GM12872 (cell line): Measurements from ENCODE around the gene EVI5L.
A peak's percentile ranks its signal among the peaks of the same experiment; 100 is the strongest.

Experiments used
- TF ChIP-seq, protein P1 (sequence below): IDR thresholded peaks from 3 replicates; pipeline ENCODE4 v1.5.1; 2011; ENCODE audit warnings: low read depth, mild to moderate bottlenecking, low read length, moderate library complexity; ENCODE audit not compliant: insufficient read depth

The EVI5L gene

DNA sequence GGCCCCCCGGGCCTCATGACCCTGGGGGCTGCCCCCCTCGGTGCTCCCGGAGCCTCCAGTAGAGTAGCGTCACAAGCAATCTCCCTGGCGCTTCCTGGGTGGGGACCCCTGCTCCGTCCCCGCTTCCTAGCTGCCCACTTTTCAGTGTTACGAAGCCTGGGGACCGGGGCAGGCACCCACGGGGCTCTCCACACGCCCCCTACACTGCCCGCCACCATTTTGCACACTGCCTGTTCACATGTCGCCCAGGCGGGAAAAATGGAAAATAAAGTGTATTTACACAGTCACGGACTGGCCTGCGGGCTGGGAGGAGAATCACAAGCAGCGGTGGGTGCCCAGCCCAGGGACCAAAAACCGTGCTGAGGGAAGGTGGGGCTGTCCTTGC is 34.7 kb downstream of the EVI5L start:
- TF ChIP-seq, protein P1, sequence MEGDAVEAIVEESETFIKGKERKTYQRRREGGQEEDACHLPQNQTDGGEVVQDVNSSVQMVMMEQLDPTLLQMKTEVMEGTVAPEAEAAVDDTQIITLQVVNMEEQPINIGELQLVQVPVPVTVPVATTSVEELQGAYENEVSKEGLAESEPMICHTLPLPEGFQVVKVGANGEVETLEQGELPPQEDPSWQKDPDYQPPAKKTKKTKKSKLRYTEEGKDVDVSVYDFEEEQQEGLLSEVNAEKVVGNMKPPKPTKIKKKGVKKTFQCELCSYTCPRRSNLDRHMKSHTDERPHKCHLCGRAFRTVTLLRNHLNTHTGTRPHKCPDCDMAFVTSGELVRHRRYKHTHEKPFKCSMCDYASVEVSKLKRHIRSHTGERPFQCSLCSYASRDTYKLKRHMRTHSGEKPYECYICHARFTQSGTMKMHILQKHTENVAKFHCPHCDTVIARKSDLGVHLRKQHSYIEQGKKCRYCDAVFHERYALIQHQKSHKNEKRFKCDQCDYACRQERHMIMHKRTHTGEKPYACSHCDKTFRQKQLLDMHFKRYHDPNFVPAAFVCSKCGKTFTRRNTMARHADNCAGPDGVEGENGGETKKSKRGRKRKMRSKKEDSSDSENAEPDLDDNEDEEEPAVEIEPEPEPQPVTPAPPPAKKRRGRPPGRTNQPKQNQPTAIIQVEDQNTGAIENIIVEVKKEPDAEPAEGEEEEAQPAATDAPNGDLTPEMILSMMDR, result no peak

DNA sequence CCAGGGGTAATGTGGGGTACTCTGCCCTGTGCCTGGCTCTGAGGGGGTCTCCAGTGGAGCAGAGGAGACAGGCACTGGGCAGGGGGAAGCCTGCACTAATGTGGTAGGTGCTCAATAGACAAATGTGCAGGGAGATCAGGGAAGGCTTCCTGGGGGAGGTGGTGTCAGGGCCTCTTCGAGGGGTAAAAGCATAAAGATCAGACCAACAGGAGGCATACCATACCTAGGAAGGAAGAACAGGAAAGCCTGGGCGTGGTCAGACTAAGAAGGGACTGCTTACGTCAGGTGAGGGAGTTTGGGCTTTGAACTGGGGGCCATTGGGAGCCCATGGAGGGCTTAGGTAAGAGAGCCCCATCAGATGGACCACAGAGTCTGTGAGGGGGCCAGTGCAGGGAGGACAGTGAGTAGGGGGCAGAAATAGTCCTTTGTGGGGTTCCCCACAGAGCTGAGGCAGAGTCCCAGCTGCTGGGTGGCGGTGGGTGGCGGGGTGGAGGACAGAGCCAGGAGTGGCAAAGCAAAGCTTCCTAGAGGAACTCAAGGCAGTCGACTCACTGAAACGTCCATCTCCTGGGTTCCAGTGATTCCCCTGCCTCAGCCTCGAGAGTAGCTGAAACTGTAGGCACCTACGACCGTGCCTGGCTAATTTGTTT is 35.4 kb downstream of the EVI5L start:
- TF ChIP-seq, protein P1, result no peak

DNA sequence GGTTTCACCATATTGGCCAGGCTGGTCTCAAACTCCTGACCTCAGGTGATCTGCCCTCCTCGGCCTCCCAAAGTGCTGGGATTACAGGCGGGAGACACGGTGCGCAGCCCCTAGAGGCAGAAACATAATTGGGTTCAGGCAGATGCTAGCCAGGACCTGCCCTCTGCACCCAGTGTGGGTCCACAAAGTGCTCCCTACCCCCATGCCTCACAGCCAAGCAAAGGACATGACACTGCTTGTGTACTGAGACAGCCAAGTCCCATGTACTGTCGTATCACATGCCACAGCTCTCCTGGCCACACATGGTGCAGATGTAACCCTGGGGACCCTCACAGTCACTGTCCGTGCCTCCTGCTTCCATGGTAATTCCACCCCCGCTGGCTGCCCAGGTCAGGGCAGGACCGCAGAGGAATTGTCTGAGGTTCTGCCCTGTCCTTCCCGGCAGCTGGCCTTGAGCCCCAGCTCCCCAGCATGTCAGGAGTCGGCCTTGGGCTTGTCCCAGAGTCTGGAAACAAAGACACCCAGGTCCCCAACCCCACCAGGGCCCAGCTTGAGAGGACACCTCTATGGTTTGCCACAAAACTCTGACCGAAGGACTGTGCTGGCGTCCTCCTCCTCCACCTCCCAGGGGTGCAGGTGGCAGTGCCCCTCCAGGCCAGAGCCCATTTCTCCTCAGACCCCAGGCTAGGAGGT is 36.5 kb downstream of the EVI5L start:
- TF ChIP-seq, protein P1, result no peak

DNA sequence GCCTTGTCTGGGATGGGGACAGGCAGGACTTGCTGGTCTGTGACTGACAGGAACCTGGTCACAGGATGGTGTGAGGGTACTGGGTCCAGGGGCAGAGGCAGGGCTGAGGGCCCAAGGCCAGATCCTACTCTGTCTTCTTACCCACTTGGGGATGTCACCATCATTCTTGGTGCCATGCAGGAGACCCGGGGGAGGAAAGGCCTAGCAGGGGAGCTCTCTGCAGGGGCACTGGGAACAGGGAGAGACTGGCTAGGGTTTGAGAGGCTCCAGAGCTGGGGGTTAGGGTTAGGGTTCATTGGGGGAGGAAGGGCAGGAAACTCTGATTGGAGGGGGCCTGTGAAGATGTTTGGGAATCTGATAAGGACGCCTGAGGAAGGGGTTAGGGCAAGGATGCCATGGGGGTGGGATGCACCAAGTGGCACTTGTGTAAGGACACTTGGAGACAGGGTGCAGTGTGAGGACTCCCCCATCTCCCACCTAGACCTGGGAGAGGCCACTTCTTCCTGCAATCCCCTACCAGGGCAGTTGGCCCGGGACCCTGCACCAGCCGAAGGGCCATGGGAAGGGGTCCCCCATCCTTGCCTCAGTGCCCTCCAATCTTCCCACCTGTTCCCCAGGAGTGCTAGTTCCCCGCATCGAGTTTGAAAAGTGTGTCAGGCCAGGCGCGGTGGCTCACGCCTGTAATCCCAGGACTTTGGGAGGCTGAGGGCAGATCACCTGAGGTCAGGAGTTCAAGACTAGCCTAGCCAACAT is 37.2 kb downstream of the EVI5L start:
- TF ChIP-seq, protein P1, result no peak

DNA sequence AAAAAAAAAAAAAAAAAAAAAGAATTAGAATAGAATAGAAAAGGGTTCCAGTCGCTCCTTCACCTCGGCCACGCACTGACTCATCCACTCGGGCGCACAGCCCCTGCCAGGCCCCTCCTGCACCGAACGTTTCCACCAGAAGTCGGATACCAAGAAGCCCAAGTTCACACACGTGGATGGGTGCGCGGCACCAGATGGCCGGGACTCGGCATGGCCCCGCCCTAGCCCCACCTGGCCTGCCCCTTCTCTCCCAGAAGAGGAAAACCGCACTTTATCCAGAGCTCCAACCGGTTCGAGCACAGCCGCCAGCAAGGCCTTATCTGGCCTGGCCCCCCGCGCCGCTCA is 38.3 kb downstream of the EVI5L start:
- TF ChIP-seq, protein P1, result no peak

DNA sequence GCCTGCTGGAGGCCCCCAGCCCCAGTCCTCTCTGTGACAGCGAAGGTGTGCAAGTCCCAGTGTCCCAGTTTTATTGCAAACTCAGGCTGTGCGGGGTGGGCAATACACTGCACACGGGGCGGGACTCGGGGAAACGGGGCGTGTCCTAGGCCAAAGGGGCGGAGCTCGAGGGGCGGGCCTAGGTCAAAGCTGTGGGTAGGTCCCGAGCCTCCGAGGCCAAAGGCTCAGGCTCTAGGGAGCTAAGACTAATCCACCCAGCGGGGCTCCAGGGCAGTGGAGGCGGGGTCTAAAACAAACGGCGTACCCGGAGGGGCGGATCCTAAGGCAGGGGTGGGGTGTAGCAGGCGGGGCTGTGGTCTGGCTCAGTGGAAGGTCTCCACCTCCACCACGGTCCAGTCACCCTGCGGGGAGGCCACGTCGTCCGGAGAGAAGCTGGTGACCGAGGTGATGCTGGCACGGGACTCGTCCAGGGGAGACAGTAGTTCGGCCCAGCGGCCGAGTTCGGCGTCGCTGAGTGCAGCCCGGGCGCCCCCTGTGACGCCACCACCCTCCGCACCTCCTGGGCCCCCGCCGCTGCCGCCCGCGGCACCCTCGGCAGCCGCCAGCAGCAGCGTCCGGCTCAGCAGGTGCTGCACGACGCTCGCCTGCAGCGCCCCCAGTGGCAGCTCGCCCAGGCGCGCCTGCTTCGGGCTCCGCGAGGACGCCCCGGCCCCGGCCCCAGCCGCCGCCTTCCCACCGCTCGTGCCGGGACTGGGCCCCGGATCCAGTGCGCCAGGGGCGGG is 38.8 kb downstream of the EVI5L start:
- TF ChIP-seq, protein P1, result peak; percentile 74

DNA sequence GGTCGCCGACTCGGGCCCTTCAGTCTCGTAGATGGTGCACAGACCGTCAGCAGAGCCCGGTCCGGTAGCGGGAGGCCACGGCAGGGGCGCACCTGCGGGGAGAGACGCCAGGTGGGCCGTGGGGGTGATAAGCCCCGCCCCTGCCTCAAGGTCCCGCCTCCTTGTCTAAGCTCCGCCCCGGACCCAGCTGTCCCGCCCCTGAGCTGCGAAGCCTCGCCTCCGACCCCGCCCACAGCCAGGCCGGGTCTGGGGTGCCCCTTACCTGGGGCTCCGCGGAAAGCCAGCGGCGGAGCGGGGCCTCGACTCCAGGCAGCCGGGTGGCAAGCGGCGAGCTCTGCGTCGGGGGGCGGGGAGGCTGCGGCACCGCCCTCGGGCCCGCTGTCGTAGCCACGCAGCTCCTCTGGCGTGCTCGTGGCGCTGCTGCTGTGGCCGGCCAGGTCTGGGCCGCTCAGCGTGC is 39.5 kb downstream of the EVI5L start:
- TF ChIP-seq, protein P1, result no peak
